NB4 (cell line): ENCODE data around the gene SNX19.

ENCODE experiments used
- DNase-seq: peaks from one replicate; pipeline ENCODE4 v3.0.0; 2010; ENCODE audit warnings: low read depth
- H3K4me3 ChIP-seq: one replicate; pipeline ENCODE4 v1.5.1; 2011; ENCODE audit warnings: mild to moderate bottlenecking, low read depth, low read length, moderate library complexity
- CTCF ChIP-seq: IDR thresholded peaks from one replicate; pipeline ENCODE4 v1.5.1; 2012; ENCODE audit warnings: low read depth, low read length
- MAX ChIP-seq: IDR thresholded peaks from 2 replicates; pipeline ENCODE4 v1.6.1; 2011; ENCODE audit warnings: low read depth, low read length
- MYC ChIP-seq: IDR thresholded peaks from 2 replicates; pipeline ENCODE4 v1.6.1; 2011; ENCODE audit warnings: low read depth, low read length
- POLR2A ChIP-seq: IDR thresholded peaks from 2 replicates; pipeline ENCODE4 v1.6.1; 2011; ENCODE audit warnings: mild to moderate bottlenecking; ENCODE audit not compliant: insufficient read length; ENCODE audit errors: extremely low read depth

SNX19 gene

GRCh38 chr11:130852589-130852988 is 63.7 kb downstream of the SNX19 start:
- no peak overlapping the region for H3K4me3 ChIP-seq
- TF ChIP-seq MAX (no peak), CTCF (no peak), POLR2A (no peak), MYC (no peak)
- DNase-seq, result no peak

GRCh38 chr11:130850185-130850944 is 65.9 kb downstream of the SNX19 start:
- no peak for DNase-seq
- H3K4me3 ChIP-seq, result no peak overlapping the region
- TF ChIP-seq MYC, result no peak
- TF ChIP-seq MAX, result no peak
- no peak for TF ChIP-seq CTCF
- no peak for TF ChIP-seq POLR2A

- no peak overlapping the region for H3K4me3 ChIP-seq
- TF ChIP-seq POLR2A, result no peak
- TF ChIP-seq MYC, result no peak
- TF ChIP-seq CTCF, result no peak
- no peak for TF ChIP-seq MAX
- no peak for DNase-seq
Observed at GRCh38 chr11:130849215-130849568, 67.1 kb downstream of the SNX19 start.

- no peak for DNase-seq
- H3K4me3 ChIP-seq, result no peak overlapping the region
- TF ChIP-seq CTCF (no peak), MAX (no peak), POLR2A (no peak), MYC (no peak)
Observed at GRCh38 chr11:130848361-130849214, 67.7 kb downstream of the SNX19 start.

- no peak overlapping the region for H3K4me3 ChIP-seq
- DNase-seq, result no peak
- TF ChIP-seq MYC (no peak), CTCF (no peak)
Observed at GRCh38 chr11:130847517-130847916, 68.8 kb downstream of the SNX19 start.
